PC-3 (cell line): ENCODE results near the gene LRRFIP1.
"Not testable (repeated sequence)": the region's sequence is repeated elsewhere in the genome, so short reads cannot be mapped to it uniquely, and the experiment has no call there.

ENCODE experiments used
- CTCF ChIP-seq: fragments of 300-600 bp; sonication (generic); conservative IDR thresholded peaks from 2 replicates; pipeline ENCODE4 v1.5.1; 2017; ENCODE audit warnings: antibody characterized with exemption, low read depth, mild to moderate bottlenecking, low read length
- EZH2phosphoT487 ChIP-seq: fragments of 300-600 bp; sonication (generic); IDR thresholded peaks from 2 replicates; pipeline ENCODE4 v1.6.1; 2018; ENCODE audit warnings: mild to moderate bottlenecking, antibody characterized with exemption, low read length, borderline replicate concordance

GRCh38 chr2:237765122-237765521 is 137.7 kb downstream of the LRRFIP1 start:
- not testable (repeated sequence) for TF ChIP-seq CTCF, EZH2phosphoT487
